Measurements from ENCODE around the gene PRDM11. TPM values are rescaled to one million over a fixed set of nuclear protein-coding genes. Genes with fewer than 3 reads are reported as not detected.

PRDM11 gene
- total RNA-seq, 1 experiment from 2014 or later: 10.7 TPM

GRCh38 chr11:45104006-45104789 is 42.2 kb upstream of the PRDM11 start:
- ChIA-PET POLR2A (ENCODE audit: unreplicated experiment) (no interaction called here), CTCF (interaction anchor here (0.6 to 4.3 kb wide), 5 partner anchors 165 to 188 kb away, joined by 3 to 27 read pairs (median 4); no protein-coding TSS in a partner anchor)
- intact Hi-C loops (cut with micrococcal nuclease; ENCODE audit: unreplicated experiment): loop anchor here (2.0 kb wide), 1 partner anchor 483 kb away; no protein-coding TSS in a partner anchor
- no peak for TF ChIP-seq EZH2 (IDR thresholded peaks at IDR 0.05; ENCODE audit: low read depth)
- TF ChIP-seq, protein P1, sequence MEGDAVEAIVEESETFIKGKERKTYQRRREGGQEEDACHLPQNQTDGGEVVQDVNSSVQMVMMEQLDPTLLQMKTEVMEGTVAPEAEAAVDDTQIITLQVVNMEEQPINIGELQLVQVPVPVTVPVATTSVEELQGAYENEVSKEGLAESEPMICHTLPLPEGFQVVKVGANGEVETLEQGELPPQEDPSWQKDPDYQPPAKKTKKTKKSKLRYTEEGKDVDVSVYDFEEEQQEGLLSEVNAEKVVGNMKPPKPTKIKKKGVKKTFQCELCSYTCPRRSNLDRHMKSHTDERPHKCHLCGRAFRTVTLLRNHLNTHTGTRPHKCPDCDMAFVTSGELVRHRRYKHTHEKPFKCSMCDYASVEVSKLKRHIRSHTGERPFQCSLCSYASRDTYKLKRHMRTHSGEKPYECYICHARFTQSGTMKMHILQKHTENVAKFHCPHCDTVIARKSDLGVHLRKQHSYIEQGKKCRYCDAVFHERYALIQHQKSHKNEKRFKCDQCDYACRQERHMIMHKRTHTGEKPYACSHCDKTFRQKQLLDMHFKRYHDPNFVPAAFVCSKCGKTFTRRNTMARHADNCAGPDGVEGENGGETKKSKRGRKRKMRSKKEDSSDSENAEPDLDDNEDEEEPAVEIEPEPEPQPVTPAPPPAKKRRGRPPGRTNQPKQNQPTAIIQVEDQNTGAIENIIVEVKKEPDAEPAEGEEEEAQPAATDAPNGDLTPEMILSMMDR (conservative IDR thresholded peaks at IDR 0.05): no peak
- Histone ChIP-seq H2AFZ (no peak overlapping the region), H3K36me3 (ENCODE audit: low read depth) (no peaks in the 10 kb centered on the region), H3K79me2 (ENCODE audit: low read depth) (no peaks in the 10 kb centered on the region), H3K9me3 (ENCODE audit: insufficient read depth, low read depth) (no peaks in the 10 kb centered on the region), H3K27ac (no peak overlapping the region), H3K27me3 (ENCODE audit: insufficient read depth, low read depth) (peaks cover 36% of the 10 kb centered on the region), H4K20me1 (ENCODE audit: insufficient read depth) (no peaks in the 10 kb centered on the region), H3K4me2 (no peak overlapping the region), H3K4me1 (replicated peaks; ENCODE audit: insufficient read depth) (no peaks in the 10 kb centered on the region), H3K9me2 (ENCODE audit: insufficient read depth) (no peaks in the 10 kb centered on the region), H3F3A (ENCODE audit: insufficient read depth, low read depth) (no peaks in the 10 kb centered on the region), H3K4me3 (no peak overlapping the region)
- DNase-seq: no peak
- BruUV-seq (replicated peaks): no TSS peak

DNA sequence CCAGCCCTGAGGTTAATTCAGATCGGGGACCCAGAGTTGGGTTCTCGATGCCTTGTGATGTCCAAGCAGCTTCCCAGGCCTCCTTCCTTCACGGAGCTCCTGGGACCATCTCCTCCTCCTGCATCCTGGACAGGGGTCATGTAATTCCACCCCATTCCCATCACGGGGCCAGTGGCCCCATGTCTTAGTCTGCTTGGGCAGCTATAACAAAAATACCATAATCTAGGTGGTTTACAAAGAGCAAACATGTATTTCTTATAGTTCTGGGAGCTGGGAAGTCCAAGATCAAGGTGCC is 41.7 kb upstream of the PRDM11 start:
- Histone ChIP-seq H4K20me1 (ENCODE audit: insufficient read depth) (no peaks in the 10 kb centered on the region), H3K9me3 (ENCODE audit: insufficient read depth, low read depth) (no peaks in the 10 kb centered on the region), H3K27ac (no peak overlapping the region), H3K4me1 (replicated peaks; ENCODE audit: insufficient read depth) (no peaks in the 10 kb centered on the region), H3K36me3 (ENCODE audit: low read depth) (no peaks in the 10 kb centered on the region), H2AFZ (no peak overlapping the region), H3K9me2 (ENCODE audit: insufficient read depth) (no peaks in the 10 kb centered on the region), H3K27me3 (ENCODE audit: insufficient read depth, low read depth) (peaks cover 32% of the 10 kb centered on the region), H3K79me2 (ENCODE audit: low read depth) (no peaks in the 10 kb centered on the region), H3K4me2 (no peak overlapping the region), H3F3A (ENCODE audit: insufficient read depth, low read depth) (no peaks in the 10 kb centered on the region), H3K4me3 (no peak overlapping the region)
- intact Hi-C loops (cut with micrococcal nuclease; ENCODE audit: unreplicated experiment): loop anchor here (1.0 to 2.0 kb wide), 2 partner anchors 177 to 484 kb away; no protein-coding TSS in a partner anchor
- TF ChIP-seq, protein P1 (conservative IDR thresholded peaks at IDR 0.05): no peak
- TF ChIP-seq EZH2 (IDR thresholded peaks at IDR 0.05; ENCODE audit: low read depth): no peak
- ChIA-PET CTCF (interaction anchor here (1.2 to 4.3 kb wide), 4 partner anchors 168 to 188 kb away, joined by 3 to 27 read pairs (median 5); no protein-coding TSS in a partner anchor), POLR2A (ENCODE audit: unreplicated experiment) (no interaction called here)
- no TSS peak for BruUV-seq (replicated peaks)
- no peak for DNase-seq

GRCh38 chr11:45105233-45105983 is 41.0 kb upstream of the PRDM11 start:
- Histone ChIP-seq H3K4me1 (replicated peaks; ENCODE audit: insufficient read depth) (no peaks in the 10 kb centered on the region), H3K4me3 (no peak overlapping the region), H3K4me2 (no peak overlapping the region), H2AFZ (no peak overlapping the region), H3K9me3 (ENCODE audit: insufficient read depth, low read depth) (no peaks in the 10 kb centered on the region), H3K27me3 (ENCODE audit: insufficient read depth, low read depth) (peaks cover 27% of the 10 kb centered on the region; the same call in 1 of the 2 replicates), H3F3A (ENCODE audit: insufficient read depth, low read depth) (no peaks in the 10 kb centered on the region), H3K79me2 (ENCODE audit: low read depth) (no peaks in the 10 kb centered on the region), H3K27ac (no peak overlapping the region), H3K9me2 (ENCODE audit: insufficient read depth) (no peaks in the 10 kb centered on the region), H4K20me1 (ENCODE audit: insufficient read depth) (no peaks in the 10 kb centered on the region), H3K36me3 (ENCODE audit: low read depth) (no peaks in the 10 kb centered on the region)
- TF ChIP-seq, protein P1 (conservative IDR thresholded peaks at IDR 0.05): peak; percentile 98
- TF ChIP-seq EZH2 (IDR thresholded peaks at IDR 0.05; ENCODE audit: low read depth): no peak
- ChIA-PET CTCF (interaction anchor here (0.9 to 4.3 kb wide), 3 partner anchors 168 to 483 kb away, joined by 3 to 27 read pairs (median 4); no protein-coding TSS in a partner anchor), POLR2A (ENCODE audit: unreplicated experiment) (no interaction called here)
- no TSS peak for BruUV-seq (replicated peaks)
- intact Hi-C loops (cut with micrococcal nuclease; ENCODE audit: unreplicated experiment): loop anchor here (1.0 to 2.0 kb wide), 2 partner anchors 178 to 485 kb away; no protein-coding TSS in a partner anchor
- DNase-seq: peak in 1 of 2 experiments; percentile 63

All from PC-9 (cell line).